CD14-positive monocyte (primary cell): ENCODE results near the gene SPPL3. TPM values are rescaled to one million over a fixed set of nuclear protein-coding genes. Genes with fewer than 3 reads are reported as not detected.

Experiments
- DNase-seq, 3 donors: peaks; one replicate each; pipeline ENCODE4 v3.0.0-alpha.2; 2011 to 2022
- H2AFZ ChIP-seq: 2 replicates; pipeline ENCODE4 v1.6.0; 2012; ENCODE audit warnings: mild to moderate bottlenecking, low read depth, low read length, inconsistent platforms; ENCODE audit not compliant: insufficient read depth, poor library complexity, severe bottlenecking
- H3K27ac ChIP-seq, 2 donors: 1 replicate in 1 of 2; 2 replicates in 1 of 2; pipeline ENCODE4 v1.5.1; 2012 to 2013; ENCODE audit warnings: low read length in 2 of 2, control low read depth in 1 of 2, inconsistent platforms in 1 of 2, low read depth in 1 of 2, mild to moderate bottlenecking in 1 of 2
- H3K27me3 ChIP-seq, 2 donors: one replicate each; pipeline versions ENCODE4 v1.6.0 to v1.6.1; 2011 to 2013; ENCODE audit warnings: low read length in 2 of 2; ENCODE audit not compliant: control insufficient read depth in 2 of 2, insufficient read depth in 2 of 2
- H3K36me3 ChIP-seq, 2 donors: replicated peaks in 1 of 2; 1 replicate in 1 of 2; 2 replicates in 1 of 2; pipeline versions ENCODE4 v1.5.1 to v1.6.1; 2012 to 2013; ENCODE audit warnings: low read length in 2 of 2, control low read depth in 1 of 2, inconsistent platforms in 1 of 2, mild to moderate bottlenecking in 1 of 2; ENCODE audit not compliant: insufficient read depth in 2 of 2, control insufficient read depth in 1 of 2
- H3K4me1 ChIP-seq, 2 donors: 1 replicate in 1 of 2; 2 replicates in 1 of 2; pipeline versions ENCODE4 v1.5.1 to v1.6.1; 2012 to 2013; ENCODE audit warnings: low read length in 2 of 2, control low read depth in 1 of 2, inconsistent platforms in 1 of 2, mild to moderate bottlenecking in 1 of 2, moderate library complexity in 1 of 2; ENCODE audit not compliant: insufficient read depth in 2 of 2, control insufficient read depth in 1 of 2
- H3K4me2 ChIP-seq: replicated peaks from 2 replicates; pipeline ENCODE3; 2012; ENCODE audit warnings: low read length, moderate library complexity, mild to moderate bottlenecking; ENCODE audit not compliant: poor library complexity, severe bottlenecking; ENCODE audit errors: extremely low read depth
- H3K4me3 ChIP-seq, 3 experiments: fragments of 200-600 bp in 1 of 3; sonication (generic) in 1 of 3; replicated peaks in 1 of 3; 1 replicate in 2 of 3; 2 replicates in 1 of 3; pipeline ENCODE4 v1.5.1; 2011 to 2013; ENCODE audit warnings: low read length in 3 of 3, mild to moderate bottlenecking in 3 of 3, control low read depth in 2 of 3, low read depth in 2 of 3, inconsistent platforms in 1 of 3, moderate library complexity in 1 of 3
- H3K79me2 ChIP-seq: 2 replicates; pipeline ENCODE4 v1.6.0; 2012; ENCODE audit warnings: mild to moderate bottlenecking, control low read depth, inconsistent platforms, low read length, moderate library complexity; ENCODE audit not compliant: insufficient read depth
- H3K9ac ChIP-seq: 2 replicates; pipeline ENCODE4 v1.6.0; 2017; ENCODE audit warnings: low read length, mild to moderate bottlenecking; ENCODE audit not compliant: insufficient read depth, poor library complexity, severe bottlenecking
- H3K9me3 ChIP-seq, 2 donors: replicated peaks in 1 of 2; 1 replicate in 1 of 2; 2 replicates in 1 of 2; pipeline versions ENCODE4 v1.5.1 to v1.6.1; 2012 to 2013; ENCODE audit warnings: low read length in 2 of 2, control low read depth in 1 of 2; ENCODE audit not compliant: control insufficient read depth in 1 of 2, insufficient read depth in 1 of 2
- H4K20me1 ChIP-seq: 2 replicates; pipeline ENCODE4 v1.6.0; 2012; ENCODE audit warnings: mild to moderate bottlenecking, low read length, control low read depth, moderate library complexity; ENCODE audit not compliant: insufficient read depth
- H3K27ac Mint-ChIP-seq, 7 donors: one replicate each; pipeline ENCODE4 v1.8.0; 2020; ENCODE audit warnings: mild to moderate bottlenecking in 7 of 7, mixed read lengths in 7 of 7, moderate library complexity in 6 of 7, inconsistent platforms in 2 of 7
- H3K27me3 Mint-ChIP-seq, 3 donors: one replicate each; pipeline ENCODE4 v1.8.0; 2021 to 2022; ENCODE audit warnings: low read depth in 3 of 3, mild to moderate bottlenecking in 3 of 3, mixed read lengths in 3 of 3, moderate library complexity in 3 of 3, inconsistent platforms in 1 of 3
- H3K36me3 Mint-ChIP-seq, 2 donors: one replicate each; pipeline ENCODE4 v1.8.0; 2020; ENCODE audit warnings: mixed read lengths in 2 of 2, inconsistent platforms in 1 of 2, mild to moderate bottlenecking in 1 of 2
- H3K4me1 Mint-ChIP-seq: one replicate; pipeline ENCODE4 v1.8.0; 2020; ENCODE audit warnings: mild to moderate bottlenecking, mixed read lengths
- H3K4me3 Mint-ChIP-seq, 2 donors: one replicate each; pipeline ENCODE4 v1.8.0; 2020; ENCODE audit warnings: mild to moderate bottlenecking in 2 of 2, mixed read lengths in 2 of 2, moderate library complexity in 1 of 2
- H3K9me3 Mint-ChIP-seq, 7 donors: one replicate each; pipeline ENCODE4 v1.8.0; 2020 to 2022; ENCODE audit warnings: mixed read lengths in 7 of 7, mild to moderate bottlenecking in 6 of 7, moderate library complexity in 6 of 7, inconsistent platforms in 2 of 7
- CTCF ChIP-seq: fragments of 200-600 bp; IDR thresholded peaks from one replicate; pipeline ENCODE4 v1.8.0; 2022; ENCODE audit warnings: antibody characterized with exemption, mild to moderate bottlenecking
- WGBS: methylation state at CpG from one replicate; pipeline ENCODE4 v1.1.5; 2013; ENCODE audit warnings: missing lambda C conversion rate; ENCODE audit not compliant: insufficient coverage; 5-methylcytosine and 5-hydroxymethylcytosine counted together
- intact Hi-C, 2 donors: fragments of 100-400 bp; cut with micrococcal nuclease; formaldehyde crosslinking; loops; one replicate each; pipeline versions ENCODE4 v1.15.0 to v1.15.1; 2023
- polyA plus RNA-seq, 3 donors: library from polyadenylated mRNA; depleted of rRNA in 1 of 3; unstranded in 2 of 3; stranded (reverse) in 1 of 3; fragments of 300-500 nt in 2 of 3; fragments of >200 nt in 1 of 3; fragmentation: Illumina TruSeq in 2 of 3; gene quantifications; 1 replicate in 2 of 3; 2 replicates in 1 of 3; pipeline ENCODE4 v1.2.3, GENCODE V29; 2012 to 2021

SPPL3 gene
- polyA plus RNA-seq, 3 donors = 14.5 to 18.6 (median 18.5) TPM

GRCh38 chr12:120909633-120910298, 5.6 kb upstream of the SPPL3 start:
- Mint-ChIP-seq H3K27ac (no peak overlapping the region), H3K27me3 (peaks cover 2 to 3% (median 2%) of the 10 kb centered on the region in 3 donors), H3K36me3 (no peaks in the 10 kb centered on the region), H3K9me3 (peaks cover 0 to 7% (median 0%) of the 10 kb centered on the region in 7 donors), H3K4me3 (no peak overlapping the region), H3K4me1 (peaks cover 3% of the 10 kb centered on the region)
- intact Hi-C loops = loop anchor here in 1 of 2 donors (10.0 kb wide), 1 partner anchor 55 kb away; no protein-coding TSS in a partner anchor
- Histone ChIP-seq H3K9ac (no peak overlapping the region), H3K27ac (no peak overlapping the region), H3K4me3 (no peak overlapping the region), H3K36me3 (no peaks in the 10 kb centered on the region), H4K20me1 (no peaks in the 10 kb centered on the region), H2AFZ (peak overlapping the region; percentile 57), H3K4me1 (peaks cover 0 to under 1% of the 10 kb centered on the region in 2 donors), H3K4me2 (no peak overlapping the region), H3K27me3 (no peaks in the 10 kb centered on the region), H3K79me2 (no peaks in the 10 kb centered on the region), H3K9me3 (no peaks in the 10 kb centered on the region)
- no peak for DNase-seq
- 60% methylated on average over 2 of the region's 5 CpGs for WGBS
- TF ChIP-seq CTCF = no peak

GRCh38 chr12:120905856-120906384, 1.8 kb upstream of the SPPL3 start:
- Histone ChIP-seq H3K9ac (no peak overlapping the region), H3K79me2 (peaks cover 30% of the 10 kb centered on the region), H3K9me3 (no peaks in the 10 kb centered on the region), H3K27me3 (no peaks in the 10 kb centered on the region), H3K27ac (no peak overlapping the region), H2AFZ (no peak overlapping the region), H3K4me2 (no peak overlapping the region), H4K20me1 (peaks cover 27% of the 10 kb centered on the region), H3K4me1 (peaks cover 27 to 32% of the 10 kb centered on the region in 2 donors), H3K36me3 (no peaks in the 10 kb centered on the region), H3K4me3 (no peak overlapping the region)
- intact Hi-C loops = loop anchor here in 1 of 2 donors (10.0 kb wide), 1 partner anchor 51 kb away; no protein-coding TSS in a partner anchor
- Mint-ChIP-seq H3K27ac (no peak overlapping the region), H3K4me3 (peak overlapping the region in 1 of 2 donors; percentile 32), H3K27me3 (peaks cover 0 to 2% (median 0%) of the 10 kb centered on the region in 3 donors), H3K9me3 (peaks cover 0 to 3% (median 0%) of the 10 kb centered on the region in 7 donors), H3K36me3 (no peaks in the 10 kb centered on the region), H3K4me1 (peaks cover 27% of the 10 kb centered on the region)
- no peak for TF ChIP-seq CTCF
- 100% methylated on average over 4 of the region's 5 CpGs for WGBS
- no peak for DNase-seq
